KMS-11 (cell line): Measurements from ENCODE around the gene CLDN5.

Experiments used
- H2AFZ ChIP-seq: fragments of 200-600 bp; sonication (generic); 2 replicates; pipeline ENCODE4 v1.6.1; 2016; ENCODE audit warnings: antibody characterized with exemption, mixed run types, low read depth
- H3K27ac ChIP-seq: fragments of 200-600 bp; sonication (generic); 2 replicates; pipeline ENCODE4 v1.6.1; 2016; ENCODE audit warnings: mild to moderate bottlenecking, mixed run types
- H3K27me3 ChIP-seq: fragments of 200-600 bp; sonication (generic); 2 replicates; pipeline ENCODE4 v1.6.1; 2017; ENCODE audit warnings: mild to moderate bottlenecking, low read depth, mixed run types, moderate library complexity; ENCODE audit not compliant: insufficient read depth
- H3K36me3 ChIP-seq: fragments of 200-600 bp; sonication (generic); 2 replicates; pipeline ENCODE4 v1.6.1; 2017; ENCODE audit warnings: mild to moderate bottlenecking, mixed run types; ENCODE audit not compliant: insufficient read depth
- H3K4me1 ChIP-seq: fragments of 200-600 bp; sonication (generic); 2 replicates; pipeline ENCODE4 v1.6.1; 2016; ENCODE audit warnings: mild to moderate bottlenecking, low read depth, mixed run types; ENCODE audit not compliant: poor library complexity, severe bottlenecking
- H3K4me2 ChIP-seq: fragments of 200-600 bp; sonication (generic); 2 replicates; pipeline ENCODE4 v1.7.0; 2016; ENCODE audit warnings: mild to moderate bottlenecking, mixed run types
- H3K4me3 ChIP-seq: fragments of 200-600 bp; sonication (generic); IDR thresholded peaks from 2 replicates; pipeline ENCODE4 v1.6.1; 2017; ENCODE audit warnings: low read depth, low read length, mixed read lengths; ENCODE audit not compliant: insufficient read depth
- H3K79me2 ChIP-seq: fragments of 200-600 bp; sonication (generic); 2 replicates; pipeline ENCODE4 v1.6.1; 2016; ENCODE audit warnings: low read depth, mixed run types; ENCODE audit not compliant: insufficient read depth
- H3K9ac ChIP-seq: fragments of 200-600 bp; sonication (generic); 2 replicates; pipeline ENCODE4 v1.6.1; 2016; ENCODE audit warnings: mild to moderate bottlenecking, mixed run types
- H4K20me1 ChIP-seq: fragments of 200-600 bp; sonication (generic); 2 replicates; pipeline ENCODE4 v1.6.1; 2016; ENCODE audit warnings: mild to moderate bottlenecking, mixed run types; ENCODE audit not compliant: insufficient read depth
- TF ChIP-seq, protein P1 (sequence below): fragments of 200-600 bp; sonication (generic); conservative IDR thresholded peaks from 2 replicates; pipeline ENCODE4 v1.6.1; 2017; ENCODE audit warnings: low read depth, mild to moderate bottlenecking, antibody characterized with exemption, low read length, moderate library complexity, mixed read lengths

CLDN5 gene, protein sequence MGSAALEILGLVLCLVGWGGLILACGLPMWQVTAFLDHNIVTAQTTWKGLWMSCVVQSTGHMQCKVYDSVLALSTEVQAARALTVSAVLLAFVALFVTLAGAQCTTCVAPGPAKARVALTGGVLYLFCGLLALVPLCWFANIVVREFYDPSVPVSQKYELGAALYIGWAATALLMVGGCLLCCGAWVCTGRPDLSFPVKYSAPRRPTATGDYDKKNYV

DNA sequence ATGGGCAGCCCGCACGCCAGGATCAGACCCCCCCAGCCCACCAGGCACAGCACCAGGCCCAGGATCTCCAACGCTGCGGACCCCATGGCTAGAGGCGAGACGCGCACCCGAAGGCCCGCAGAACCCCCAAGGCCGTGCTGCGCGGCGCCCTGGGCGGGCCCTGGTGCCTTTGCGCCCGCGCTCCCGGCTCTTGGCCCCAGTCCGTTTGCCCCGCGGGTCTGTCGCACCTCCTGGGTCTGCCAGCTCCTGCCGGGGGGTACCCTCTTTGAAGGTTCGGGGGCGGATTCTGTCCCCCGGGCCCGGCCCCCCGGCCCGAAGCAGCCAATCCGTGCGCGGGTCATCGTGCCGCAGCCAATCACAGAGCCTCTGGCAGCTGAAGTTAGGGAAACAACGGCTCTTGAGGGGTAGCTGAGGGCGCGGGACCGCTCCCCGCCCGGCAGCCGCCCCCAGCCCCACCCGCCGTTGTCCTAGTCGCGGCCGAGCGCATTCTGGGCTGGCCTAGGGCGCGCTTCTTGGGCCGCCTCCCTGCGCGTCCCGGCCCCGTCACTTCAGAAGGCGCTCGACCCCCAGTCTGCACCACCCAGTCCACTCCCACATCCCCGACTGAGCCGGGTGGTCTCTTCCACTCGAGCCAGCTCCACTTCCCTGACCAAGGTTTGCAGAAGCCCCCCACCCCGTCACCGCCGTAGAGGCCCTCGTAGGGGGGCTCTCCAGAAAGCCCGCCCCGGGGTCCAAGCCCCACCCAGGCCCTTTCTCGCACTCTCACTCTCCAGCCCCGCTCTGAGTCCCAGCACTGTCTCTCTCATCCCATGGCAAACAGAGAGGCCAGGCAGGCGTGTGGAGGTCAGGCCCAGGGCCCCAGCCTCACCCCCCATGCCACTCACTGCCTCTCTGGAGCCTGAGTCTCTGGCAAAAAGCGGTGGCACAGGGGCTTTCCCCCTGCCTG is at the start of gene CLDN5:
CLDN5 (minus strand) TSS at position 241 of the 946 bp plus-strand sequence; CDS start at position 86, 155 bp downstream.
- no peaks in the 10 kb centered on the region for H3K36me3 ChIP-seq
- H3K4me1 ChIP-seq: no peaks in the 10 kb centered on the region
- no peak within 1 kb of the TSS for H2AFZ ChIP-seq
- H3K4me3 ChIP-seq: no peak within 1 kb of the TSS
- H3K4me2 ChIP-seq: no peak within 1 kb of the TSS
- H3K27ac ChIP-seq: no peak within 1 kb of the TSS
- H3K27me3 ChIP-seq: no peaks in the 10 kb centered on the region
- H4K20me1 ChIP-seq: no peaks in the 10 kb centered on the region
- no peaks in the 10 kb centered on the region for H3K79me2 ChIP-seq
- TF ChIP-seq, protein P1, sequence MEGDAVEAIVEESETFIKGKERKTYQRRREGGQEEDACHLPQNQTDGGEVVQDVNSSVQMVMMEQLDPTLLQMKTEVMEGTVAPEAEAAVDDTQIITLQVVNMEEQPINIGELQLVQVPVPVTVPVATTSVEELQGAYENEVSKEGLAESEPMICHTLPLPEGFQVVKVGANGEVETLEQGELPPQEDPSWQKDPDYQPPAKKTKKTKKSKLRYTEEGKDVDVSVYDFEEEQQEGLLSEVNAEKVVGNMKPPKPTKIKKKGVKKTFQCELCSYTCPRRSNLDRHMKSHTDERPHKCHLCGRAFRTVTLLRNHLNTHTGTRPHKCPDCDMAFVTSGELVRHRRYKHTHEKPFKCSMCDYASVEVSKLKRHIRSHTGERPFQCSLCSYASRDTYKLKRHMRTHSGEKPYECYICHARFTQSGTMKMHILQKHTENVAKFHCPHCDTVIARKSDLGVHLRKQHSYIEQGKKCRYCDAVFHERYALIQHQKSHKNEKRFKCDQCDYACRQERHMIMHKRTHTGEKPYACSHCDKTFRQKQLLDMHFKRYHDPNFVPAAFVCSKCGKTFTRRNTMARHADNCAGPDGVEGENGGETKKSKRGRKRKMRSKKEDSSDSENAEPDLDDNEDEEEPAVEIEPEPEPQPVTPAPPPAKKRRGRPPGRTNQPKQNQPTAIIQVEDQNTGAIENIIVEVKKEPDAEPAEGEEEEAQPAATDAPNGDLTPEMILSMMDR: no peak
- H3K9ac ChIP-seq: no peak within 1 kb of the TSS

GRCh38 chr22:19571995-19572394 is 47.8 kb upstream of the CLDN5 start:
- H3K79me2 ChIP-seq: no peaks in the 10 kb centered on the region
- H3K4me2 ChIP-seq: no peak overlapping the region
- no peaks in the 10 kb centered on the region for H3K27me3 ChIP-seq
- no peak overlapping the region for H3K27ac ChIP-seq
- no peak overlapping the region for H3K9ac ChIP-seq
- no peaks in the 10 kb centered on the region for H3K4me1 ChIP-seq
- TF ChIP-seq, protein P1: no peak
- H3K4me3 ChIP-seq: no peak overlapping the region
- H3K36me3 ChIP-seq: no peaks in the 10 kb centered on the region
- no peak overlapping the region for H2AFZ ChIP-seq
- no peaks in the 10 kb centered on the region for H4K20me1 ChIP-seq

- Histone ChIP-seq H2AFZ (no peak overlapping the region), H3K79me2 (no peaks in the 10 kb centered on the region), H3K4me1 (no peaks in the 10 kb centered on the region)
These were observed 47.1 kb upstream of the CLDN5 start for GRCh38 chr22:19571207-19571795.

DNA sequence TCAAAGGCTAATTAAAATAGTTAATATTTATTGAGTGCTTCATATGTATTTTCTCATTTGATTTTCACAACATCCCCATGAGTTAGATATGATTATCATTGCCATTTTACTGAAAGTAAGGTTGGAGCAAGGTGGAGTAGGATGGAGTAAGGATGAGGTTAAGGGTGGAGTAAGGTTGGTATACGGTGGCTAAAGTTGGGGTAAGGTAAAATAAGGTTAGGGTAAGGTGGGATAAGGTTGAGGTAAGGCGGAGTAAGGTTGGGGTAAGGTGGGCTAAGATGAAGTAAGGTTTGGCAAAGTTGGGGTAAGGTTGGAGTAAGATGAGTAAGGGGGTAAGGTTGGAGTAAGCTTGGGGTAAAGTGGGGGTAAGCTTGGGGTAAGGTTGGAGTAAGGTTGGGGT is 45.8 kb upstream of the CLDN5 start:
- Histone ChIP-seq H3K4me1 (no peaks in the 10 kb centered on the region), H3K27ac (no peak overlapping the region), H3K9ac (no peak overlapping the region), H4K20me1 (no peaks in the 10 kb centered on the region), H3K4me3 (no peak overlapping the region), H3K79me2 (no peaks in the 10 kb centered on the region), H2AFZ (no peak overlapping the region), H3K4me2 (no peak overlapping the region), H3K36me3 (no peaks in the 10 kb centered on the region), H3K27me3 (no peaks in the 10 kb centered on the region)
- TF ChIP-seq, protein P1: no peak

More at GRCh38 chr22:19571207-19571795, 47.1 kb upstream of the CLDN5 start:
- Histone ChIP-seq H3K36me3 (no peaks in the 10 kb centered on the region), H4K20me1 (no peaks in the 10 kb centered on the region), H3K4me2 (no peak overlapping the region), H3K27me3 (no peaks in the 10 kb centered on the region), H3K4me3 (no peak overlapping the region), H3K27ac (no peak overlapping the region), H3K9ac (no peak overlapping the region)
- TF ChIP-seq, protein P1: no peak
